ENCODE data around the gene HOXB5.
A peak's percentile ranks its signal among the peaks of the same experiment; 100 is the strongest.

The HOXB5 gene

DNA sequence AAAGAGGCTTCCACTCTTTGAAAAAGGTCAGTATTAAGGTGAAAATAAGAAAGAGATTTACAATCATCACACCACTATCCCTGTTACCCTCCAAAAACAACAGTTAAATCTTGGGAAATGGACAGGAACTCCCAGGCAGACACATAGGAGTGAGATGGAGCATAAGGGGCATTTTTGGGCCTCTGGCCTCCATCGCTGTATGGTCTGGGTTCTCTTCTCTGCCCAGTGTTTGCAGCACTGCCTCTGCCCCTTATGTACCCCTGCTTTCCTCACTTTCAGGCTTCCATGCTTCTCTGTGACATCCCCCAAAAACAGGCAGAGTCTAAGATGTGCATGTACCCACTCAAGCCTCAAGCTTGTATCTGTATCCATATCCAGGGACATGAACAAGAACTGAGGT, 48.0 kb downstream of the HOXB5 start:
- Histone ChIP-seq H3K36me3 (ENCODE audit: control insufficient read depth in 2 of 2, insufficient read depth in 1 of 2, low read length in 2 of 2) (peaks cover 10 to 24% of the 10 kb centered on the region in 2 experiments), H3K27ac (ENCODE audit: extremely low read depth, low read depth, low read length) (peak overlapping the region; percentile 100), H3K4me3 (ENCODE audit: low read depth, low read length) (no peak overlapping the region), H3K9me3 (ENCODE audit: control insufficient read depth, insufficient read depth, low read depth, low read length) (no peaks in the 10 kb centered on the region), H3K4me1 (ENCODE audit: control insufficient read depth, insufficient read depth, low read length) (peaks cover 56% of the 10 kb centered on the region)
- TF ChIP-seq ZNF777 (tag by site-specific recombination; IDR thresholded peaks at IDR 0.05; ENCODE audit: borderline replicate concordance) (no peak), ZNF626 (tag by site-specific recombination; IDR thresholded peaks at IDR 0.05) (no peak), ZNF548 (tag by site-specific recombination; IDR thresholded peaks at IDR 0.05) (no peak), ZNF785 (tag by site-specific recombination; IDR thresholded peaks at IDR 0.05) (no peak), IKZF3 (tag by site-specific recombination; IDR thresholded peaks at IDR 0.05) (0 out of 2 replicates have a peak, but pooled peaks have one; percentile 5), ZNF221 (tag by site-specific recombination; IDR thresholded peaks at IDR 0.05; ENCODE audit: borderline replicate concordance) (no peak), ZNF184 (tag by site-specific recombination; IDR thresholded peaks at IDR 0.05) (no peak), ZNF133 (tag by site-specific recombination; IDR thresholded peaks at IDR 0.05) (no peak), ZBTB48 (tag by site-specific recombination; IDR thresholded peaks at IDR 0.05) (no peak), ZNF791 (tag by site-specific recombination; IDR thresholded peaks at IDR 0.05) (no peak), ZNF600 (tag by site-specific recombination; IDR thresholded peaks at IDR 0.05) (peak; percentile 70)
- ChIA-PET CTCF (interaction anchor here (0.6 to 1.1 kb wide), 3 partner anchors 10 to 97 kb away, joined by 3 to 7 read pairs (median 5); no protein-coding TSS in a partner anchor), POLR2A (interaction anchor here (0.7 to 1.0 kb wide), 3 partner anchors 10 to 101 kb away, joined by 3 to 5 read pairs (median 3); no protein-coding TSS in a partner anchor)

DNA sequence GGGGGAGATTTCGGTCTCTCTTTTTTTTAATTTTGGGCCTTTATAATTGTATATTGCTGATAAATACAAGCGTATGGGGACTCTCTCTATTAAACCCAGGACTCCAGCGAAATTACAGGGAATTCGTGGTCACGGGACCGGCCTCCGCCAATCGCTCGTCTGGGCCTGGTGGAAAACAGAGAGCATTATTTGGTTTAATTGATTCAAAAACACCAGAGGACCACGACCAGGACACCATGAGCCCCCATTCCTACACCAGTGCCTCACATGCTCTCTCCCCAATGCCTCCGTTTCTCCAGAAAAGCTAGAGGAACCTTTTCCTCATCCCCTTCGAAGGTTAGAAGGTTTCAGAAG, 48.6 kb downstream of the HOXB5 start, which contains the start of gene HOXB2:
HOXB2 (minus strand) TSS at position 88 of the 354 bp plus-strand sequence. CDS start 198 bp downstream, outside the sequence.
- CTCF ChIA-PET, result interaction anchor here (0.6 kb wide), 1 partner anchor 96 kb away, joined by 7 read pairs; no protein-coding TSS in a partner anchor
- peak within 1 kb of the TSS; percentile 100 for H3K27ac ChIP-seq (ENCODE audit: extremely low read depth, low read depth, low read length)
- H3K9me3 ChIP-seq (ENCODE audit: control insufficient read depth, insufficient read depth, low read depth, low read length), result no peaks in the 10 kb centered on the region
- H3K4me1 ChIP-seq (ENCODE audit: control insufficient read depth, insufficient read depth, low read length), result peaks cover 52% of the 10 kb centered on the region
- H3K36me3 ChIP-seq (ENCODE audit: control insufficient read depth in 2 of 2, insufficient read depth in 1 of 2, low read length in 2 of 2), result peaks cover 6 to 19% of the 10 kb centered on the region in 2 experiments
- POLR2A ChIA-PET, result interaction anchor here (0.7 kb wide), 1 partner anchor 11 kb away, joined by 3 read pairs; no protein-coding TSS in a partner anchor
- H3K4me3 ChIP-seq (ENCODE audit: low read depth, low read length), result peak within 1 kb of the TSS; percentile 79
- TF ChIP-seq ZNF211 (tag by site-specific recombination; IDR thresholded peaks at IDR 0.05; ENCODE audit: low read depth) (no peak), ZNF423 (tag by site-specific recombination; IDR thresholded peaks at IDR 0.05) (no peak), ZNF558 (tag by site-specific recombination; IDR thresholded peaks at IDR 0.05) (no peak), ZFP41 (tag by site-specific recombination; IDR thresholded peaks at IDR 0.05; ENCODE audit: borderline replicate concordance) (no peak), ZSCAN30 (tag by site-specific recombination; IDR thresholded peaks at IDR 0.05) (0 out of 2 replicates have a peak, but pooled peaks have one; percentile 0), ZNF501 (tag by site-specific recombination; IDR thresholded peaks at IDR 0.05) (no peak), ZNF596 (tag by site-specific recombination; IDR thresholded peaks at IDR 0.05) (peak; percentile 87), ZBTB8A (tag by site-specific recombination; IDR thresholded peaks at IDR 0.05) (0 out of 2 replicates have a peak, but pooled peaks have one; percentile 13), ZNF830 (tag by site-specific recombination; IDR thresholded peaks at IDR 0.05; ENCODE audit: low read depth) (no peak), KLF1 (tag by site-specific recombination; IDR thresholded peaks at IDR 0.05) (no peak), MYNN (tag by site-specific recombination; IDR thresholded peaks at IDR 0.05; ENCODE audit: borderline replicate concordance) (no peak), ZNF221 (tag by site-specific recombination; IDR thresholded peaks at IDR 0.05; ENCODE audit: borderline replicate concordance) (no peak), ZBTB1 (tag by site-specific recombination; IDR thresholded peaks at IDR 0.05) (no peak), ZFP3 (tag by site-specific recombination; IDR thresholded peaks at IDR 0.05; ENCODE audit: low read depth) (no peak), ZBTB17 (tag by site-specific recombination; IDR thresholded peaks at IDR 0.05) (peak; percentile 7; the same call in 1 of the 2 replicates)
- TF ChIP-seq, protein P1, sequence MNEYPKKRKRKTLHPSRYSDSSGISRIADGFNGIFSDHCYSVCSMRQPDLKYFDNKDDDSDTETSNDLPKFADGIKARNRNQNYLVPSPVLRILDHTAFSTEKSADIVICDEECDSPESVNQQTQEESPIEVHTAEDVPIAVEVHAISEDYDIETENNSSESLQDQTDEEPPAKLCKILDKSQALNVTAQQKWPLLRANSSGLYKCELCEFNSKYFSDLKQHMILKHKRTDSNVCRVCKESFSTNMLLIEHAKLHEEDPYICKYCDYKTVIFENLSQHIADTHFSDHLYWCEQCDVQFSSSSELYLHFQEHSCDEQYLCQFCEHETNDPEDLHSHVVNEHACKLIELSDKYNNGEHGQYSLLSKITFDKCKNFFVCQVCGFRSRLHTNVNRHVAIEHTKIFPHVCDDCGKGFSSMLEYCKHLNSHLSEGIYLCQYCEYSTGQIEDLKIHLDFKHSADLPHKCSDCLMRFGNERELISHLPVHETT (tag by site-specific recombination; IDR thresholded peaks at IDR 0.05), result no peak
- TF ChIP-seq, protein P2, sequence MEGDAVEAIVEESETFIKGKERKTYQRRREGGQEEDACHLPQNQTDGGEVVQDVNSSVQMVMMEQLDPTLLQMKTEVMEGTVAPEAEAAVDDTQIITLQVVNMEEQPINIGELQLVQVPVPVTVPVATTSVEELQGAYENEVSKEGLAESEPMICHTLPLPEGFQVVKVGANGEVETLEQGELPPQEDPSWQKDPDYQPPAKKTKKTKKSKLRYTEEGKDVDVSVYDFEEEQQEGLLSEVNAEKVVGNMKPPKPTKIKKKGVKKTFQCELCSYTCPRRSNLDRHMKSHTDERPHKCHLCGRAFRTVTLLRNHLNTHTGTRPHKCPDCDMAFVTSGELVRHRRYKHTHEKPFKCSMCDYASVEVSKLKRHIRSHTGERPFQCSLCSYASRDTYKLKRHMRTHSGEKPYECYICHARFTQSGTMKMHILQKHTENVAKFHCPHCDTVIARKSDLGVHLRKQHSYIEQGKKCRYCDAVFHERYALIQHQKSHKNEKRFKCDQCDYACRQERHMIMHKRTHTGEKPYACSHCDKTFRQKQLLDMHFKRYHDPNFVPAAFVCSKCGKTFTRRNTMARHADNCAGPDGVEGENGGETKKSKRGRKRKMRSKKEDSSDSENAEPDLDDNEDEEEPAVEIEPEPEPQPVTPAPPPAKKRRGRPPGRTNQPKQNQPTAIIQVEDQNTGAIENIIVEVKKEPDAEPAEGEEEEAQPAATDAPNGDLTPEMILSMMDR (tag by site-specific recombination; IDR thresholded peaks at IDR 0.05), result no peak
- TF ChIP-seq, protein P3, sequence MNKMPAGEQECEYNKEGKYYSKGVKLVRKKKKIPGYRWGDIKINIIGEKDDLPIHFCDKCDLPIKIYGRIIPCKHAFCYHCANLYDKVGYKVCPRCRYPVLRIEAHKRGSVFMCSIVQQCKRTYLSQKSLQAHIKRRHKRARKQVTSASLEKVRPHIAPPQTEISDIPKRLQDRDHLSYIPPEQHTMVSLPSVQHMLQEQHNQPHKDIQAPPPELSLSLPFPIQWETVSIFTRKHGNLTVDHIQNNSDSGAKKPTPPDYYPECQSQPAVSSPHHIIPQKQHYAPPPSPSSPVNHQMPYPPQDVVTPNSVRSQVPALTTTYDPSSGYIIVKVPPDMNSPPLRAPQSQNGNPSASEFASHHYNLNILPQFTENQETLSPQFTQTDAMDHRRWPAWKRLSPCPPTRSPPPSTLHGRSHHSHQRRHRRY (tag by site-specific recombination; IDR thresholded peaks at IDR 0.05), result no peak
- TF ChIP-seq, protein P4, sequence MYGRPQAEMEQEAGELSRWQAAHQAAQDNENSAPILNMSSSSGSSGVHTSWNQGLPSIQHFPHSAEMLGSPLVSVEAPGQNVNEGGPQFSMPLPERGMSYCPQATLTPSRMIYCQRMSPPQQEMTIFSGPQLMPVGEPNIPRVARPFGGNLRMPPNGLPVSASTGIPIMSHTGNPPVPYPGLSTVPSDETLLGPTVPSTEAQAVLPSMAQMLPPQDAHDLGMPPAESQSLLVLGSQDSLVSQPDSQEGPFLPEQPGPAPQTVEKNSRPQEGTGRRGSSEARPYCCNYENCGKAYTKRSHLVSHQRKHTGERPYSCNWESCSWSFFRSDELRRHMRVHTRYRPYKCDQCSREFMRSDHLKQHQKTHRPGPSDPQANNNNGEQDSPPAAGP (tag by site-specific recombination; IDR thresholded peaks at IDR 0.05), result no peak; the same call in 1 of the 2 replicates
- TF ChIP-seq, protein P5, sequence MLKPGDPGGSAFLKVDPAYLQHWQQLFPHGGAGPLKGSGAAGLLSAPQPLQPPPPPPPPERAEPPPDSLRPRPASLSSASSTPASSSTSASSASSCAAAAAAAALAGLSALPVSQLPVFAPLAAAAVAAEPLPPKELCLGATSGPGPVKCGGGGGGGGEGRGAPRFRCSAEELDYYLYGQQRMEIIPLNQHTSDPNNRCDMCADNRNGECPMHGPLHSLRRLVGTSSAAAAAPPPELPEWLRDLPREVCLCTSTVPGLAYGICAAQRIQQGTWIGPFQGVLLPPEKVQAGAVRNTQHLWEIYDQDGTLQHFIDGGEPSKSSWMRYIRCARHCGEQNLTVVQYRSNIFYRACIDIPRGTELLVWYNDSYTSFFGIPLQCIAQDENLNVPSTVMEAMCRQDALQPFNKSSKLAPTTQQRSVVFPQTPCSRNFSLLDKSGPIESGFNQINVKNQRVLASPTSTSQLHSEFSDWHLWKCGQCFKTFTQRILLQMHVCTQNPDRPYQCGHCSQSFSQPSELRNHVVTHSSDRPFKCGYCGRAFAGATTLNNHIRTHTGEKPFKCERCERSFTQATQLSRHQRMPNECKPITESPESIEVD (tag by site-specific recombination; IDR thresholded peaks at IDR 0.05), result 0 out of 2 replicates have a peak, but pooled peaks have one; percentile 43
